ENCODE results near the gene ESR1.
A peak's percentile ranks its signal among the peaks of the same experiment; 100 is the strongest.

ESR1 gene

GRCh38 chr6:151807513-151808370 lies at the start of gene ESR1:
Gene ESR1, plus strand, starts transcription at chr6:151807682. Its CDS starts 231 bp downstream, at chr6:151807913.
- no peak for DNase-seq

DNA sequence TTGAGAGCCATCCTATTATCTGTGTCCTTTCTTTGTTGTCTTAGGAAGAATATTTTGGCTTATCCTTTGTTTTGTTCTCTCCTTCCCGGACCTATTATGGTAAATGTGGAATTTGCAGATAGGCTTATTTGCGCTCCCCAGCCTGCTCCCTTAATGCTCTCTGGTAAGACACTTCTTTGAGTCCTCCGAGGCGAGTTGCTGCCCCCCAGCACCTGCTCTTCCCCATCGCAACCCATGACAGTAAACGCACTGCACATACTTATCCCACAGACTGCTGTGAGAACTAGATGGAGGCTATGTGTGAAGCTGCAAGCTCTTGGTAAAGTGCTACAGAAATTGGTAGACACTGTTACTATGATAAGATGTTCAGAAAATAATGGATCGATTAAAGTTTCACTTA lies 47.0 kb upstream of the ESR1 start:
- no peak for DNase-seq

DNA sequence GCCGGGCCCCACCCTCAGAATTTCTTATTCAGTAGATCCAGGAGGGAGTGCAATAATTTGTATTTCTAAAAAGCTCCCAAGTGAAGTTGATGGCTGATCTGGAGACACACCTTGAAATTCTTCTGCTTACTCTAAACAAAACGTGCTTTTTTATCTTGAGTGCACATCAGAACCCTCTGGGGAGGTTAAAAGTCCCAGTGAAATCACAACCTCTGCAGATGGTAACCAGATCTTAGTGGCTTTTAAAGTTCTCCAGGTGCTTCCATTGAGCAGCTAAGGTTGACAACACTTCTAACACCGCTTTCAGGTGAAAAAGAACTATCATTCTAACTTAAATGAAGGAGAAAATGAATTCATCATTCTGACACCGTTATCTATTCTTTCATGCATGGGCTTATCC lies 45.6 kb upstream of the ESR1 start:
- DNase-seq, result no peak

GRCh38 chr6:151762817-151763216 lies 44.7 kb upstream of the ESR1 start:
- DNase-seq, result no peak

DNA sequence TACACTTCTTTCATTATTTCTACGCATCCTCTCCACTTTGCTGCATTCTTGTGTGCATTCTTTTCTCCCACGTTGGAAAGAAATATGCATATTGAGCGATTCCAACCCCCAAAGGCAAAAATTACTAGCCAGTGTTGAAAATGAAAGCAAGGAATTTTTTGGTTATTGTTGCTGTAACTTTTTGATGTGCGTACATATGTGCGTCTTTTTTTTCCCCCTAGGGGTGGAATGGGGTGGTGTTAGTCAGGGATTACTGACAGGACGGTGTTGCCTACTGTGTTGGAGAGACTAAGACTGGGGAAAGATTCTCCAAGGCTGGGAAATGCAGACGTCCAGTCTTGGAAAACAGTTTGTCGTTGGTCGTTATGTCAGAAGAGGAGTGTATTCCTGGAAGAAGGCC lies 44.2 kb upstream of the ESR1 start:
- no peak for DNase-seq

DNA sequence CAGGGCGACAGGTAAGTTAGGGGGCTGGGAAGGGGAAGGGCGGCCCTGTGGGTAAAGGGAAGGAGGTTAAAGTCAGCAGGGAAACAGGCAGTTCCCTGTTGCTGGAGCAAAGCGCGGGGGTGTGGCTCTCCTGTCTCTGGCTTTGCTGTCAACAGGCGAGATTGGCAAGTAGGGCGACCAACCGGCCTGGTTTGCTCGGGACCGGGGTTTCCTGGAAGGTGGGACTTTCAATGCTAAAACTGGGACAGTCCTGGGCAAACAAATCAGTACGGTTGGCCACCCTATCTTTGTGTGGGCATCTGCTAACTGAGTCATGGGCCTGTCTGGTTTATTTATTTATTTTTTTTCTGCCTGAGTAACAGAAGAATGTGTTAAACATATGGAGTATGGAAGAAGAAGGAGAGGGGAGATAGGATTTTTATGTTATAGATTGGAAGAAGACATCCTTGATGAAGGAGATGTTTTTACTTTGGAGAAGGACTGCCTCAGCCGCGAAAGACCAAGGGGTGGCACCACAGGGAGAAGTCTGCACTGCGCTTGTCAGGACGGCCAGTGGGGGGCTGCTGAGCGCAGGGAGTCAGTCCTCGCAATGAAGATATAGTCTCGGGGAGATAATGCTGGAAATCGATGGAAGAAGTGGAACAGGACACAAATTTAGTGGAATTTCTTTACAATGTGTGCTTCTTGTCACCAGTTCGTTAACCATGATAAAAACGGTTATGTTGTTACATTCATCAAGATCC lies 43.4 kb upstream of the ESR1 start:
- DNase-seq, result no peak

GRCh38 chr6:151765444-151765886 lies 42.0 kb upstream of the ESR1 start:
- peak in 1 of 2 experiments; percentile 18 for DNase-seq

DNA sequence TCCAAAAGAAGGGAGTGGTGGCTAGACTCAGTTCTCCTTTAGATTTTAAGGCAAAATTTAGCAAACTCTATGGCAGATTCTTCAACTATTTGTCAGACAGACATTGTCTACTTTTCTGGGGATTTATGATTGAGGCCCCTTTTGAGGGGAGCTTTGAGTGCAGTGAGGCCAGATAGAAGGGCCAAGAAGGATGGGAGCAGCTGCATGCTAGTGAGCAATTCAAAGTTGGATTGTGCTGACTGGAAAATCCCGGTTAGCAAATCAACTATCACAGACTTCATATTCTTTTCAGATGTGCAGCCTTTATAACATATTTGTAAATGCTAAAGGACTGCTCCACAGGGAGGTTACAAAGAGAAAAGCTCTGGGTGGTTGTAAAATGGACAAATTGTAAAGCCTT lies 35.0 kb upstream of the ESR1 start:
- no peak for DNase-seq

DNA sequence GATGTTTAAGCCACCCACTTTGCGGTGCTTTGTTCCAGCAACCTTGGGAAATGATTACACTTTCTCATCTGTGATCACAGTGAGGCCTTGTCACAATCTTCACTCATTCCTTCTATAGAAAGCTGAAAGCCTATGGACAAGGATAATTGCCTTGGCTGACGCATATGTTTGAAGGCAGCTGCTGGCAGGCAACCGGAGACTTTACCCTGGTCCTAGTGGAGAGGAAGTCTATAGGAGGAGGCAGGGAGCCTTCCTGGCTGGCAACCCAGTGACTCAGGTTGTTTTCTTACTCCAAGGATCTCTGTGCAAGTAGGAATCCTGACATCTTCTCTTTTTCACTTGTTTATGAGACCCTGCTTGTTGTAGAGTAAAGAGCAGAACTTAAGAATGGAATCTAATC lies 34.1 kb upstream of the ESR1 start:
- DNase-seq, result no peak

DNA sequence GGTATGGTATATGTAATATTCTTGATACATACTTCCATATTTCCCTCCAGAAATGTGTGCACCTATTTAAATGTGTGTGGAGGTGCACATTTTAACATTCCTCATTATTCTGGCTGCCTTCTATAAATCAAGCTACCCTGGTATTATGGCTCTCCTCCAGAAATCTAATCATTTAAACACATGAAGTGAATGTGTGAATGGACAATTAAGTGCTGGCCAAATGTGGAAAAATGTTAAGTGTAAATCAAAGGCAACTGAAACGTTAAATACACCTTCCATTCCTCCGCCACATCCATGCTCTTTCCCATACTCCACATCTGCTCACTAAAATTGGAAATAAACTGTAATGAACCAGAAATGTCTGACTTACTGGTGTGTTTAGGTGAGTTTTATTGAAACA lies 24.9 kb upstream of the ESR1 start:
- no peak for DNase-seq

DNA sequence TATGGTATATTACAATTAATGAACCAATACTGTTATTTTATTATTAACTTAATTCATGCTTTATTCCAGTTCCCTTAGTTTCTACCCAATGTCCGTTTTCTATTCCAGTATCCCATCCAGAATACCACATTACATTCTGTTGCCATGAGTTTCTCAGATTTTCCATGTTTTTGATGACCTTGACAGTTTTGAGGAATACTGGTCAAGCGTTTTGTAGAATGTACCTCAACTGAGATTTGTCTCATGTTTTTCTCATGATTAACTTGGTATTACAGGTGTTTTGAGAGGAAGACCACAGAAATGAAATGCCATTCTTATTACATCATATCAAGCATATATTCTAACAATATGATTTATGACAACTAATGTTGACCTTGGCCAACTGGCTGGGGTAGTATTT lies 23.8 kb upstream of the ESR1 start:
- no peak for DNase-seq

DNA sequence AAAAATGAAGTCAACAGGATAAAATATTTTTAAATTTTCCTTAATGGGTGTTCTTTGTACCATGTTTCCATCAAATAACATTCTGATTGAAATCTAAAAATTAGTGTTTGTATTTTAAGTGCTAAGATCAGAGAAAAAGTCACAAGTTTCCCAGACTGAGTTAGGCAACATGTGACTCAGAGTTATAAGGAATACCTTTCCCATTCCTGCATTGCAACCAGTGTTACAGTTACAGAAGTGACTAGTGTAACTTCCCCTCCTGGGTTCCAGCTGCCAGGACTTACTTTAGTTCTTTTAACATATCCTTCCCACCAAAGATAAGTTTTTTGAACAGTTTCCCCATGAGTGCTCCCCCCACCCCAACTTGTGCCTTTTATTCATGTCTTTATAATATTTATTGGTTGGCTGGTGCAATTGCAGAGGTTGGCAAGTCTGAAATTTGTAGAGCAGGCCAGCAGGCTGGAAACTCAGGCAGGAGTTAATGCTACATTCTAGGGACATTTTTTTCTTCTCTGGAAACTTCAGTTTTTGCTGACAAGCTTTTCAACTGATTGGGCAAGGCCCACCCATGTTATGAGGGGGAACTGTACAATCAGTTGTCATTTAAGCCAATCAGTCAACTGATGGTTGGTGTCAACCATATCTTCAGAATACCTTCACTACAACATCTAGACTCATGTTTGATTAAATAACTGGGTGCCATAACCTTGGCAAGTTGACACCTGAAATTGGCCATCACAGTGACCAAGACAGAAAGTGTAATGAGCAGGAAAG lies 22.9 kb upstream of the ESR1 start:
- DNase-seq, result no peak

GRCh38 chr6:151796842-151797530 lies 10.5 kb upstream of the ESR1 start:
- no peak for DNase-seq

GRCh38 chr6:151803743-151804142 lies 3.7 kb upstream of the ESR1 start:
- no peak for DNase-seq

- DNase-seq, result no peak
These were observed 2.7 kb upstream of the ESR1 start for GRCh38 chr6:151804585-151805285.

DNA sequence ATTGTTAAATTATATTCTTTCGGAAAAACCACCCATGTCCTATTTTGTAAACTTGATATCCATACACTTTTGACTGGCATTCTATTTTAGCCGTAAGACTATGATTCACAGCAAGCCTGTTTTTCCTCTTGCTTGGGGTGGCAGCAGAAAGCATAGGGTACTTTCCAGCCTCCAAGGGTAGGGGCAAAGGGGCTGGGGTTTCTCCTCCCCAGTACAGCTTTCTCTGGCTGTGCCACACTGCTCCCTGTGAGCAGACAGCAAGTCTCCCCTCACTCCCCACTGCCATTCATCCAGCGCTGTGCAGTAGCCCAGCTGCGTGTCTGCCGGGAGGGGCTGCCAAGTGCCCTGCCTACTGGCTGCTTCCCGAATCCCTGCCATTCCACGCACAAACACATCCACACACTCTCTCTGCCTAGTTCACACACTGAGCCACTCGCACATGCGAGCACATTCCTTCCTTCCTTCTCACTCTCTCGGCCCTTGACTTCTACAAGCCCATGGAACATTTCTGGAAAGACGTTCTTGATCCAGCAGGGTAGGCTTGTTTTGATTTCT lies 2.1 kb upstream of the ESR1 start:
- DNase-seq, result no peak

DNA sequence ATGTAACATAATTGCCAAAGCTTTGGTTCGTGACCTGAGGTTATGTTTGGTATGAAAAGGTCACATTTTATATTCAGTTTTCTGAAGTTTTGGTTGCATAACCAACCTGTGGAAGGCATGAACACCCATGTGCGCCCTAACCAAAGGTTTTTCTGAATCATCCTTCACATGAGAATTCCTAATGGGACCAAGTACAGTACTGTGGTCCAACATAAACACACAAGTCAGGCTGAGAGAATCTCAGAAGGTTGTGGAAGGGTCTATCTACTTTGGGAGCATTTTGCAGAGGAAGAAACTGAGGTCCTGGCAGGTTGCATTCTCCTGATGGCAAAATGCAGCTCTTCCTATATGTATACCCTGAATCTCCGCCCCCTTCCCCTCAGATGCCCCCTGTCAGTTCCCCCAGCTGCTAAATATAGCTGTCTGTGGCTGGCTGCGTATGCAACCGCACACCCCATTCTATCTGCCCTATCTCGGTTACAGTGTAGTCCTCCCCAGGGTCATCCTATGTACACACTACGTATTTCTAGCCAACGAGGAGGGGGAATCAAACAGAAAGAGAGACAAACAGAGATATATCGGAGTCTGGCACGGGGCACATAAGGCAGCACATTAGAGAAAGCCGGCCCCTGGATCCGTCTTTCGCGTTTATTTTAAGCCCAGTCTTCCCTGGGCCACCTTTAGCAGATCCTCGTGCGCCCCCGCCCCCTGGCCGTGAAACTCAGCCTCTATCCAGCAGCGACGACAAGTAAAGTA lies 547 bp upstream of the ESR1 start:
- no peak for DNase-seq

DNA sequence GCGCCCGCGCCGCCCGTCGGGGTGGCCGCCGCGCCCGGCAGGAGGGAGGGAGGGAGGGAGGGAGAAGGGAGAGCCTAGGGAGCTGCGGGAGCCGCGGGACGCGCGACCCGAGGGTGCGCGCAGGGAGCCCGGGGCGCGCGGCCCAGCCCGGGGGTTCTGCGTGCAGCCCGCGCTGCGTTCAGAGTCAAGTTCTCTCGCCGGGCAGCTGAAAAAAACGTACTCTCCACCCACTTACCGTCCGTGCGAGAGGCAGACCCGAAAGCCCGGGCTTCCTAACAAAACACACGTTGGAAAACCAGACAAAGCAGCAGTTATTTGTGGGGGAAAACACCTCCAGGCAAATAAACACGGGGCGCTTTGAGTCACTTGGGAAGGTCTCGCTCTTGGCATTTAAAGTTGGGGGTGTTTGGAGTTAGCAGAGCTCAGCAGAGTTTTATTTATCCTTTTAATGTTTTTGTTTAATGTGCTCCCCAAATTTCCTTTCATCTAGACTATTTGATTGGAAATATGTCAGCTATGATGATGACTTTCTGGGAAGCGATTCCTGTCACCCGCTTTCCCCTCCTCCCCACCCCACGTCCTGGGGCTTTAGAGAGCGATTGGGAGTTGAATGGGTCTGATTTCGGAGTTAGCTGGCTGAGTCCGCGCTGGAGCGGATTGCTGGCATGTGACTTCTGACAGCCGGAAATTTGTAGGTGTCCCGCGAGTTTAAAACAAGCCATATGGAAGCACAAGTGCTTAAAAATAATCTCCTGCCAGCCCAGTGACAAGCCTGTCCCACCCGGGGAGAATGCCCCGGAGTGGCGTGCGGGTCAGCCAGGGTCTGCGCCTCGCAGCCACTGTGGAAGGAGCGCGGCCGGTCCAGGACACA lies 1.1 kb downstream of the ESR1 start:
- DNase-seq, result no peak

DNA sequence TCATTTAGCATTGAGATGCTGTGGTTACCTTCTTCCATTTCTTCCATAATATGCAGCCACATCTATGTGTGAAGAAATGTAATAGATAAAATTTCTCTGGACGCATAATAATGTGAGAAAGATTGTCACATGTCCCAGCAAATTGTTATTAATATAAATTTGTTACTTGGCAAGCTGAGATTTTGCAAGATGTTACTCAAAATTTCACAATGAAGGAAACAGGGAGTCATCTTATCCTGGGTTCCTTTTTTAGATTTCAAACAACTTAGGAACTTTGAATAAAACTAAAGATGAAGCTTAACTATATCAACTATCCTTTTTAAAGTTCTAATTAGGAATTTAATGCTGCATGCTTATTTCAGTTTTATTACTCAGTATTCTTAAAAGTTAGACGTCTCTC lies 3.6 kb downstream of the ESR1 start:
- DNase-seq, result no peak

DNA sequence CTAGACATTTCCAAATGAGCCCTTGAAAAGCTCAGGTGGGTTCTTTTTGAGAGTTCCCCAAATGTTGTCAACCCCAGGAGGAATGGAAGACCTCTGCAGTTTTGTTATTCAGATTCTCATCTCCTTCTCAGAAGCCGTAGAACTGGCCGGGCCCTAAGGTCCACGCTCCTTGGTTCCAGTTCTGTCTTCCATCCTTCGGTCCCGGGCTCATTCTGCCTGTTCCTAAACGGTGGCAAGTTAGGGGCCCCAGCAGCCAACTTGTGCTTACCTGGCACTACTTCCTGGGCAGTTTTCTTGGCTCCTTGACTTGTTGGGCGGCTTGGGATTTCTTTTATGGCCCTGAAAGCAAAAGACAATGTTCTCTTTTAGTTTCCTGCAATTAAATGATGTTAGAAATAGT lies 6.4 kb downstream of the ESR1 start:
- no peak for DNase-seq

Measured in activated CD4-positive, alpha-beta T cell treated with anti-CD3 and anti-CD28 coated beads, Interleukin-2, amount 50 U/mL, for 4 hours (primary cell).